Mononuclear cell (primary cell): ENCODE measurements around the gene ZNF232. TPM values are rescaled to one million over a fixed set of nuclear protein-coding genes. Genes with fewer than 3 reads are reported as not detected.
"Not testable (repeated sequence)": the region's sequence is repeated elsewhere in the genome, so short reads cannot be mapped to it uniquely, and the experiment has no call there.

Experiments used
- H3K27me3 ChIP-seq: 2 replicates; pipeline ENCODE4 v1.6.0; 2011; ENCODE audit warnings: low read length, control low read depth; ENCODE audit not compliant: insufficient read depth
- H3K4me1 ChIP-seq: 2 replicates; pipeline ENCODE4 v1.5.1; 2011; ENCODE audit warnings: mild to moderate bottlenecking, low read length, control low read depth; ENCODE audit not compliant: insufficient read depth
- H3K4me3 ChIP-seq: 2 replicates; pipeline ENCODE4 v1.5.1; 2011; ENCODE audit warnings: mild to moderate bottlenecking, low read length, moderate library complexity
- H3K9me3 ChIP-seq: 2 replicates; pipeline ENCODE4 v1.5.1; 2011; ENCODE audit warnings: low read depth, mild to moderate bottlenecking, control low read depth, low read length
- total RNA-seq: library from RNA; depleted of rRNA; stranded (reverse); fragments of >200 nt; gene quantifications from one replicate; pipeline ENCODE4 v1.2.3, GENCODE V29; 2012

The ZNF232 gene
- total RNA-seq, 1 donor = 2.3 TPM

GRCh38 chr17:5122586-5123342 lies 11.1 kb upstream of the ZNF232 start:
- H3K4me3 ChIP-seq = no peak overlapping the region
- peaks cover 5% of the 10 kb centered on the region for H3K4me1 ChIP-seq
- peaks cover 19% of the 10 kb centered on the region for H3K27me3 ChIP-seq
- H3K9me3 ChIP-seq = no peaks in the 10 kb centered on the region

DNA sequence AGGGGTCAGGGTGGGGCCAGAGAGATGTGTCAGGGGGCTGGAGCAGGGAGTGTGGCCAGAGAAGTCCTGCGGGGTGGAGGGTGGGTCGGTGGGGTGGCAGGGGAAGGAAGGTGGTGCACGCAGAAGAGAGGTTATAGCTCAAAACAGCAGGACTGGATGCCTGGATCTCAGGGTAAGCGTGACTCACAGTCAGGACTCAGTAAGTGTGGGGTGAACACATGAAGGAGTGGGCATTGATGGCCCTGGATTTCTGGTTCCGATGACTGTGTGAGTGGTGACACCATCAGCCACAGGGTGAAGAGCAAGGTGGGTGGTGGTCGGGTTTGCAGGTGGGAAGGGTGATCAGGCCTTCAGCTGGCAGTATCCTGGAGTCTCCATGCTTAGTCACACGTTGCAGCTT lies 10.4 kb upstream of the ZNF232 start:
- H3K4me1 ChIP-seq, H3K4me3 ChIP-seq, H3K9me3 ChIP-seq: not testable (repeated sequence)
- peaks cover 21% of the 10 kb centered on the region for H3K27me3 ChIP-seq

- Histone ChIP-seq H3K27me3 (peaks cover 28% of the 10 kb centered on the region), H3K4me1 (peaks cover 5% of the 10 kb centered on the region), H3K4me3 (no peak overlapping the region), H3K9me3 (no peaks in the 10 kb centered on the region)
Observed at GRCh38 chr17:5121186-5121841, 9.6 kb upstream of the ZNF232 start.

- not testable (repeated sequence) for H3K9me3 ChIP-seq, H3K4me3 ChIP-seq, H3K4me1 ChIP-seq
- peaks cover 34% of the 10 kb centered on the region for H3K27me3 ChIP-seq
Observed at GRCh38 chr17:5120436-5121185, 8.9 kb upstream of the ZNF232 start.

DNA sequence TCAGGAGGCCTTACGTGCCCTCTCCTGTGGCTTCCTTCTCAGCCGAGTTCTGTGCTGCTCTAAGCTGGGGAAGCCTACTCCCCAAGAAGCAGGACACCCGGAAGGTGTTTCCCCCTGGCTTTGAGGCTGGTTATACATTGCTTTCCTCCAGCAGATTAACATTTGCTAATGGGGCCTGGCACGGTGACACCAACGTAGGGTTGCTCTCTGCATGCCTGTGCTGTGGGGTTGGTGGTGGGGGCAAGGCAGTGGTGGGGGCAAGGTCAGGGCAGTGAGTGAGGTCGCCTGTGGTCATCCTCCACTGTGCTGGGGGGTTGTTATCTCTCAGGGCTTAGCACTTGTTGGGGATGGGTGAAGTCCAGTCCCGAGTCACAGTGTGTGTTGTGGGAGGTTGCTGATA lies 8.4 kb upstream of the ZNF232 start:
- H3K4me3 ChIP-seq = no peak overlapping the region
- H3K9me3 ChIP-seq = no peaks in the 10 kb centered on the region
- H3K27me3 ChIP-seq = peaks cover 38% of the 10 kb centered on the region

GRCh38 chr17:5118219-5118618 lies 6.5 kb upstream of the ZNF232 start:
- Histone ChIP-seq H3K4me1 (peaks cover 5% of the 10 kb centered on the region), H3K27me3 (peaks cover 30% of the 10 kb centered on the region), H3K4me3 (no peak overlapping the region), H3K9me3 (no peaks in the 10 kb centered on the region)

More for the DNA sequence above, 8.4 kb upstream of the ZNF232 start:
- H3K4me1 ChIP-seq = peaks cover 5% of the 10 kb centered on the region

DNA sequence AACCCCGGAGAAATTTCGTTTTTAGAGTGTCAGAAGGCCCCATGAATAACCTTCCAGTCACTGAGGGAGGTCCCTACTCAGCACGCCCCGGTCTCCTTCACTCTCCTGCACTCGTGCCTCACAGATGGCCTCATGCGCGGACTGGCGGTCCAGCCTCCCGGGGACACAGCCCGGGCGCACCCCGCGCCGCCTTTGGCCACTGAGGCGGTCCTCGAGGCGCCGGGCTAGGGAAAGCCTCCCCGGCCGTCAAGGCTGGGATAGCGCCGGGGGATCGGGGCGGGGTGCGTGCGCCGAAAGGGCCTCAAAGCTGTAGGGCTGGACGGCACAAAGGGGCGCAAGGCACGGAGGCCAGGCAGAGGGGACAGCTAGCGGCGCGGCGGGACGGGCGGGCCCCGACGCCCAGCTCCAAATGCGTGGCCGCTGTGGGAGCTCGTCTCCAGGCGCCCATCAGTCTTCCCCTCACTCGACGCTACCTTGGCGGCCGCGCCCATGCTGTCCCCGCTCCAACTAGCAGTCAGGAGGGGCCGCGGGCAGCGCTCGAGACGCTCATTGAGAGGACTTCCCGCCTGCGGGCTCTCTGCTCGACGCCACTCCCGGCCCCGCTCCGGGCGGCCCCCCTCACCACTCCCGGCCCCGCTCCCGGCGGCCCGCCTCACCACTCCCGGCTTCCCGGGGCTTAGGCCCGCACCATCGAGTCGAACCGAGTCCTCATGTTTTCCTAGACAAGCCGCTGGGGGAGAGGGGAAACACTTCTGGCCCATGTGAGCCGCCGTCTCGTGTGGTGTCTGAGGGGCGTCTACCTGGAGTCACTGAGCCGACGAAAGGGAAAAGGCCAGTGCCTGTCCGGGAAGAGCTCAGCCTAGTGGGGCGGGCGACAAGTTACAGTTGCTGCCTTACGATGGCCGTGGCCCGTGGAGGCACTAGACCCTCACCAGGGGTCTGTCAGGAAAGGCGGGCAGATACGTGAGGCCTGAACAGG lies 4.3 kb upstream of the ZNF232 start, which contains the start of gene USP6:
USP6 (plus strand) TSS at position 360 of the 979 bp plus-strand sequence. CDS start 14,336 bp downstream, outside the sequence.
- Histone ChIP-seq H3K4me1 (peaks cover 12% of the 10 kb centered on the region), H3K27me3 (peaks cover 23% of the 10 kb centered on the region), H3K4me3 (no peak within 1 kb of the TSS)

DNA sequence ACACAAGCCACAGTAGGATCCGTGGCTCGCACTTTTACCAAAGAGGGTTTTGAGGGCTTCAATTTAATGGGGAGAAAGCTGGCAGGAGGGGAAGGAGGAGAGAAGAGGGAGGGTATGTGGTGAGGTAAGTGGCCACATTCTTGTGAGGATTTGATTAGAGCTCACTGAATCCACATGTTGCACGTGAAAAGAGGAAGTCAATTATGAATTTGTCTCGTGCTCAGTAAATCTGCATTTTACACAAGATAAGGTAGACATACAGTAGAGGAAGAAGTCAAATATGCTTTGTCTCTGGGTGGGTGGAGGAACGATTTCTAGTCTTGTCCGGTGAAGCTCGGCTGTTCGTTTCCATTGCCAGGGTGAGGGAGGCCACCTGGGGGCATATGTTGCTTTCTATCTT lies 862 bp downstream of the ZNF232 start:
- H3K9me3 ChIP-seq = peaks cover 8% of the 10 kb centered on the region
- peaks cover 5% of the 10 kb centered on the region for H3K27me3 ChIP-seq
- H3K4me1 ChIP-seq = peaks cover 19% of the 10 kb centered on the region
- peak overlapping the region; percentile 84 for H3K4me3 ChIP-seq

More for the DNA sequence above, 4.3 kb upstream of the ZNF232 start, which contains the start of gene USP6:
- no peaks in the 10 kb centered on the region for H3K9me3 ChIP-seq

DNA sequence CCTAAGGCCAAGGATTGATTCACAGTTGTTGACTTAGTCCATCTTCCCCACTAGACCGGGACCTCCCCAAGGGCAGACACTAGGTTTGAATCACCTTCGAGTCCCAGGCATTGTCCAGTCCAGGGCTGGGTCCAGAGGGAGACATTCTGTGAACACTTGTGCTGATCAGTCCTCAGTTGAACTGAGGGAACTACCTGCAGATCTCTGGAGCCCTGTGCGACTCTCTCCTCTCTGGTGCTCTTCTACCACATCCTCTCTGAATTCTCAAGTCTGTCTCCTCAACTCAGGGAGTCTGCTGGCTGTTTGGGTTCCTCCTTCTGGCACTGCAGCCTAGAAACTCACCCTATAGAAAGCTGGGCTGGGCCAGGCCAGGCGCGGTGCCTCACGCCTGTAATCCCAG lies 10.8 kb downstream of the ZNF232 start:
- H3K27me3 ChIP-seq = no peaks in the 10 kb centered on the region
- no peak overlapping the region for H3K4me3 ChIP-seq
- peaks cover 8% of the 10 kb centered on the region for H3K9me3 ChIP-seq
- H3K4me1 ChIP-seq = peaks cover 14% of the 10 kb centered on the region

DNA sequence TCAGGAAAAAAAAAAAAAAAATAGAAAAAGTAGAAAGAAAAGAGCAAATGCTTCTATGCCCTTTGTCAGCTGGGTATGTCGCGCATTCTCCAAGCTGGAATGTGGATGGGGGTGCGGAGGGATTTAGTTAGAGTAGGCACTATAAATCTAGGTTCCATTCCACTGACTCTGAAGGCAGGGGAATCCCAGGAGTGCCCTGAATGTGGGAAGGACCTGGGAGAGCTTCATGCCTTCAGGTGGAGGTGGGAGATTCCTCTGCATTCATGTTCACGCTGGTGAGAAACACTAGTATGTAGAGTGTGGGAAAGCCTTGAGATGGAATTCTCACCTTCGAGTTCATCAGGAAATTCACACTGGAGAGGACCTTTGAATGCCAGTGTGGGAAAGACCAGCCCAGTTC lies 12.4 kb downstream of the ZNF232 start:
- Histone ChIP-seq H3K4me3 (no peak overlapping the region), H3K4me1 (peaks cover 14% of the 10 kb centered on the region), H3K27me3 (no peaks in the 10 kb centered on the region), H3K9me3 (peaks cover 22% of the 10 kb centered on the region)

DNA sequence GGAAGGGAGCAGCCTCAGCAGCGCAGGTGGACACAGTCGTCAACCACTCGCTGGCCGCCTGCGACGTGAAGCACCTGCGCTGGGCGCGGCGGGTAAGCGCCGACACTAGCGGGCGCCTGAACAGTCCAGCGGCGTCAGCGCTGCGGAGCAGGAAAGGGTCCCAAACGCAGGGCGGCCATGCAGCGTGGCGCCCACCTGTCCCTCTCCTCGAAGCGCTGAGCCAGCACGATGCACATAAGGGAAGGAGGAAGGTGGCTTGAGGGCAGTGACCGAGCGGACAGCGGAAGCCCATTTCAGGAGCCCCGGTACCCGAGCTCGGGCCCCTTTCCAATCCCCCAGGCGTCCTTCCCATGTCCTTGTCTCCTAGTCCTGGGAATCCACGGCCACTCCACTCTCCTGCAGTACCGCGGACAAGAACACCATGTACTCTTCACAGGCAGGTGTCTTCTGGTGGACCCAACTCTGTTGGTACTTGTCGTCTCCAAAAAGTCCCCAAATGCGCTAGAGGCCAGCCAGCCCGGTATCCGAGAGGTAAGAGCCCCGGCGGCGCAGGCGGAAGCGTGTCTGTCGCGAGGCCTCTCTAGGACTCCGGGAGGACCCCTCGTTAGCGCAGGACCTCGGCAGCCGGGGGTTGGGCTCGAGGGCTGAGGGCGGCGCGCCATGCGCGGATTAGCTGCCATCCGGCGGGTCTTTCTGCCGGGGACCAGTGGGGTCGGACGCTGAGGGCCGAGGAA lies 14.4 kb downstream of the ZNF232 start:
- H3K4me3 ChIP-seq = peak overlapping the region; percentile 39
- peaks cover 14% of the 10 kb centered on the region for H3K4me1 ChIP-seq
- H3K27me3 ChIP-seq = no peaks in the 10 kb centered on the region
- H3K9me3 ChIP-seq = peaks cover 42% of the 10 kb centered on the region

GRCh38 chr17:5096731-5097100 lies 15.0 kb downstream of the ZNF232 start:
- H3K4me3 ChIP-seq = peak overlapping the region; percentile 39

GRCh38 chr17:5092218-5093010 lies 19.3 kb downstream of the ZNF232 start:
- Histone ChIP-seq H3K4me1 (peaks cover 12% of the 10 kb centered on the region), H3K9me3 (peaks cover 86% of the 10 kb centered on the region), H3K27me3 (no peaks in the 10 kb centered on the region), H3K4me3 (no peak overlapping the region)

More at GRCh38 chr17:5096731-5097100, 15.0 kb downstream of the ZNF232 start:
- peaks cover 14% of the 10 kb centered on the region for H3K4me1 ChIP-seq
- H3K27me3 ChIP-seq = no peaks in the 10 kb centered on the region
- H3K9me3 ChIP-seq = peaks cover 48% of the 10 kb centered on the region
